ENCODE measurements around the gene MAP4K3.

GRCh38 chr2:39373181-39373802 is 63.8 kb downstream of the MAP4K3 start:
- TF ChIP-seq CTCF (IDR thresholded peaks at IDR 0.05) = no peak
- TF ChIP-seq POLR2A (IDR thresholded peaks at IDR 0.05) = no peak

All from thyroid gland (tissue), 4 donors.